ENCODE results near the gene SLC29A2.

Gene SLC29A2

GRCh38 chr11:66315921-66316811, 55.4 kb downstream of the SLC29A2 start:
- TF ChIP-seq PKNOX1 (IDR thresholded peaks at IDR 0.05) (no peak), ZNF384 (IDR thresholded peaks at IDR 0.05) (no peak), FOXM1 (IDR thresholded peaks at IDR 0.05; ENCODE audit: borderline replicate concordance) (no peak), LEF1 (IDR thresholded peaks at IDR 0.05; ENCODE audit: borderline replicate concordance) (no peak), NFRKB (IDR thresholded peaks at IDR 0.05) (no peak), FOXK2 (IDR thresholded peaks at IDR 0.05) (no peak), ARNT (IDR thresholded peaks at IDR 0.05) (no peak)
- ChIA-PET POLR2A (interaction anchor here (0.7 to 1.5 kb wide), 2 partner anchors 17 to 27 kb away, joined by 3 to 6 read pairs; partner anchors contain the start of gene YIF1A), CTCF (no interaction called here)
- no peak for DNase-seq (ENCODE audit: extremely low spot score)

- no peak for TF ChIP-seq FOXM1 (IDR thresholded peaks at IDR 0.05; ENCODE audit: borderline replicate concordance)
- TF ChIP-seq SP1 (IDR thresholded peaks at IDR 0.05) = no peak
- no peak for TF ChIP-seq SUZ12 (IDR thresholded peaks at IDR 0.05)
- no peak for TF ChIP-seq FOXK2 (IDR thresholded peaks at IDR 0.05)
- no peak for TF ChIP-seq NFRKB (IDR thresholded peaks at IDR 0.05)
- TF ChIP-seq TARDBP (IDR thresholded peaks at IDR 0.05) = no peak
- TF ChIP-seq ELF4 (IDR thresholded peaks at IDR 0.05) = no peak
- TF ChIP-seq ZNF384 (IDR thresholded peaks at IDR 0.05) = no peak
- CTCF ChIA-PET = no interaction called here
- POLR2A ChIA-PET = interaction anchor here (0.7 to 1.5 kb wide), 2 partner anchors 18 to 26 kb away, joined by 3 to 6 read pairs; partner anchors contain the start of gene YIF1A
- no peak for DNase-seq (ENCODE audit: extremely low spot score)
Observed at GRCh38 chr11:66315498-66315885, 56.1 kb downstream of the SLC29A2 start.

- ChIA-PET POLR2A (interaction anchor here (0.7 to 1.5 kb wide), 3 partner anchors 19 to 29 kb away, joined by 3 to 6 read pairs (median 4); partner anchors contain the start of gene YIF1A), CTCF (interaction anchor here (3.9 kb wide), 1 partner anchor 21 kb away, joined by 21 read pairs; the partner anchor contains the start of gene RIN1)
- no peak for TF ChIP-seq FOXA1 (IDR thresholded peaks at IDR 0.05)
- TF ChIP-seq L3MBTL2 (conservative IDR thresholded peaks at IDR 0.05) = no peak
- TF ChIP-seq FOXK2 (IDR thresholded peaks at IDR 0.05) = no peak
- TF ChIP-seq ELF4 (IDR thresholded peaks at IDR 0.05) = no peak
- TF ChIP-seq HDGF (IDR thresholded peaks at IDR 0.05; ENCODE audit: borderline replicate concordance) = no peak
- TF ChIP-seq BHLHE40 (IDR thresholded peaks at IDR 0.05; ENCODE audit: borderline replicate concordance) = no peak
- TF ChIP-seq FOXM1 (IDR thresholded peaks at IDR 0.05; ENCODE audit: borderline replicate concordance) = no peak
- TF ChIP-seq NFRKB (IDR thresholded peaks at IDR 0.05) = no peak
- TF ChIP-seq CTBP1 (IDR thresholded peaks at IDR 0.05; ENCODE audit: borderline replicate concordance) = no peak
- TF ChIP-seq TARDBP (IDR thresholded peaks at IDR 0.05) = no peak
- no peak for DNase-seq (ENCODE audit: extremely low spot score)
Observed at GRCh38 chr11:66314561-66315497, 56.7 kb downstream of the SLC29A2 start.

GRCh38 chr11:66314186-66314501, 57.4 kb downstream of the SLC29A2 start:
- no peak for TF ChIP-seq BHLHE40 (IDR thresholded peaks at IDR 0.05; ENCODE audit: borderline replicate concordance)
- no peak for TF ChIP-seq L3MBTL2 (conservative IDR thresholded peaks at IDR 0.05)
- no peak for TF ChIP-seq PKNOX1 (IDR thresholded peaks at IDR 0.05)
- TF ChIP-seq CTBP1 (IDR thresholded peaks at IDR 0.05; ENCODE audit: borderline replicate concordance) = no peak
- no peak for TF ChIP-seq ZNF384 (IDR thresholded peaks at IDR 0.05)
- TF ChIP-seq FOXK2 (IDR thresholded peaks at IDR 0.05) = no peak
- no peak for TF ChIP-seq LEF1 (IDR thresholded peaks at IDR 0.05; ENCODE audit: borderline replicate concordance)
- TF ChIP-seq TARDBP (IDR thresholded peaks at IDR 0.05) = no peak
- no peak for TF ChIP-seq ARNT (IDR thresholded peaks at IDR 0.05)
- no peak for TF ChIP-seq NFRKB (IDR thresholded peaks at IDR 0.05)
- no peak for TF ChIP-seq FOXA1 (IDR thresholded peaks at IDR 0.05)
- no peak for TF ChIP-seq HDGF (IDR thresholded peaks at IDR 0.05; ENCODE audit: borderline replicate concordance)
- DNase-seq (ENCODE audit: extremely low spot score) = no peak
- POLR2A ChIA-PET = interaction anchor here (1.4 kb wide), 1 partner anchor 28 kb away, joined by 4 read pairs; no protein-coding TSS in a partner anchor
- CTCF ChIA-PET = interaction anchor here (3.5 to 3.9 kb wide), 2 partner anchors 21 to 71 kb away, joined by 21 to 31 read pairs; partner anchors contain the start of gene RIN1

- no peak for TF ChIP-seq SUZ12 (IDR thresholded peaks at IDR 0.05)
- no peak for TF ChIP-seq FOXM1 (IDR thresholded peaks at IDR 0.05; ENCODE audit: borderline replicate concordance)
- TF ChIP-seq TARDBP (IDR thresholded peaks at IDR 0.05) = no peak
- TF ChIP-seq FOXK2 (IDR thresholded peaks at IDR 0.05) = no peak
- TF ChIP-seq ARNT (IDR thresholded peaks at IDR 0.05) = no peak
- no peak for TF ChIP-seq HDGF (IDR thresholded peaks at IDR 0.05; ENCODE audit: borderline replicate concordance)
- TF ChIP-seq ZNF384 (IDR thresholded peaks at IDR 0.05) = no peak
- no peak for TF ChIP-seq SP1 (IDR thresholded peaks at IDR 0.05)
- TF ChIP-seq PKNOX1 (IDR thresholded peaks at IDR 0.05) = no peak
- TF ChIP-seq FOXA1 (IDR thresholded peaks at IDR 0.05) = no peak
- TF ChIP-seq L3MBTL2 (conservative IDR thresholded peaks at IDR 0.05) = no peak
- no peak for TF ChIP-seq BHLHE40 (IDR thresholded peaks at IDR 0.05; ENCODE audit: borderline replicate concordance)
- no peak for TF ChIP-seq CTBP1 (IDR thresholded peaks at IDR 0.05; ENCODE audit: borderline replicate concordance)
- TF ChIP-seq NFRKB (IDR thresholded peaks at IDR 0.05) = no peak
- TF ChIP-seq LEF1 (IDR thresholded peaks at IDR 0.05; ENCODE audit: borderline replicate concordance) = no peak
- TF ChIP-seq ELF4 (IDR thresholded peaks at IDR 0.05) = no peak
- POLR2A ChIA-PET = interaction anchor here (1.1 to 3.2 kb wide), 5 partner anchors 9 to 32 kb away, joined by 4 to 36 read pairs (median 5); partner anchors contain the start of genes B4GAT1, BRMS1, TMEM151A and YIF1A
- CTCF ChIA-PET = interaction anchor here (0.6 to 3.9 kb wide), 8 partner anchors 8 to 72 kb away, joined by 3 to 31 read pairs (median 14); partner anchors contain the start of gene RIN1
- no peak for DNase-seq (ENCODE audit: extremely low spot score)
Observed at GRCh38 chr11:66313321-66314185, 58.0 kb downstream of the SLC29A2 start.

Data from HEK293T (cell line).